IMR-90 (cell line): ENCODE results near the gene MUC5B. TPM values are rescaled to one million over a fixed set of nuclear protein-coding genes. Genes with fewer than 3 reads are reported as not detected.
"Not testable (repeated sequence)": the region's sequence is repeated elsewhere in the genome, so short reads cannot be mapped to it uniquely, and the experiment has no call there.

Source experiments
- ATAC-seq: fragments of 200-7000 bp; cut with Tn5 transposase; 2 replicates; pipeline ENCODE4 v1.9.1; 2020; ENCODE audit warnings: low read depth, mild to moderate bottlenecking, moderate library complexity
- BruUV-seq: library from RNA; stranded (reverse); fragments of 400-500 nt; replicated peaks from 2 replicates; lab custom pipeline; 2021; lab: Mats Ljungman, UMichigan
- CTCF ChIA-PET: fragments of 300-600 bp; formaldehyde crosslinking; extraction: SDS; loops from one replicate; lab custom pipeline; 2021; ENCODE audit warnings: antibody characterized with exemption; lab: Yijun Ruan, JAX
- POLR2A ChIA-PET: fragments of 300-600 bp; sonication (Branson Sonifier 250); formaldehyde crosslinking; loops from one replicate; lab custom pipeline; 2022; ENCODE audit warnings: antibody characterized with exemption; ENCODE audit not compliant: unreplicated experiment; lab: Charles Lee
- DNase-seq: peaks from one replicate; pipeline ENCODE4 v3.0.0; 2013
- H2AFZ ChIP-seq: replicated peaks from 2 replicates; pipeline ENCODE3; 2013; ENCODE audit warnings: low read length, mild to moderate bottlenecking; ENCODE audit not compliant: poor library complexity
- H2AK5ac ChIP-seq: 2 replicates; pipeline ENCODE4 v1.6.1; 2013; ENCODE audit warnings: low read depth, low read length, inconsistent platforms
- H2AK9ac ChIP-seq: replicated peaks from 2 replicates; pipeline ENCODE3; 2013; ENCODE audit warnings: mild to moderate bottlenecking, low read depth, low read length, moderate library complexity; ENCODE audit not compliant: poor library complexity
- H2BK120ac ChIP-seq: 2 replicates; pipeline ENCODE4 v1.6.1; 2013; ENCODE audit warnings: low read depth, low read length, inconsistent platforms
- H2BK15ac ChIP-seq: 3 replicates; pipeline ENCODE4 v1.6.1; 2013; ENCODE audit warnings: low read depth, low read length, inconsistent platforms
- H2BK20ac ChIP-seq: 2 replicates; pipeline ENCODE4 v1.6.1; 2013; ENCODE audit warnings: low read depth, mild to moderate bottlenecking, inconsistent platforms, low read length, moderate library complexity
- H2BK5ac ChIP-seq: 2 replicates; pipeline ENCODE4 v1.6.1; 2013; ENCODE audit warnings: mild to moderate bottlenecking, low read depth, low read length, inconsistent platforms; ENCODE audit not compliant: poor library complexity, severe bottlenecking
- H3K14ac ChIP-seq: replicated peaks from 2 replicates; pipeline ENCODE4 v1.6.1; 2013; ENCODE audit warnings: low read depth, low read length, inconsistent platforms
- H3K18ac ChIP-seq: 2 replicates; pipeline ENCODE4 v1.6.1; 2013; ENCODE audit warnings: low read depth, low read length, control low read depth
- H3K23ac ChIP-seq: 2 replicates; pipeline ENCODE4 v1.6.1; 2013; ENCODE audit warnings: low read depth, low read length, inconsistent platforms
- H3K27ac ChIP-seq: 2 replicates; pipeline ENCODE4 v1.5.1; 2013; ENCODE audit warnings: mild to moderate bottlenecking, control low read depth, low read length; ENCODE audit not compliant: insufficient read depth
- H3K27me3 ChIP-seq: 2 replicates; pipeline ENCODE4 v1.6.1; 2013; ENCODE audit warnings: low read length; ENCODE audit not compliant: control insufficient read depth, insufficient read depth
- H3K36me3 ChIP-seq: 2 replicates; pipeline ENCODE4 v1.6.1; 2013; ENCODE audit warnings: low read length, mixed read lengths; ENCODE audit not compliant: control insufficient read depth, insufficient read depth
- H3K4ac ChIP-seq: 2 replicates; pipeline ENCODE4 v1.6.1; 2013; ENCODE audit warnings: low read depth, low read length, inconsistent platforms
- H3K4me1 ChIP-seq: 2 replicates; pipeline ENCODE4 v1.6.1; 2013; ENCODE audit warnings: low read length, mixed read lengths; ENCODE audit not compliant: control insufficient read depth, insufficient read depth
- H3K4me2 ChIP-seq: 2 replicates; pipeline ENCODE4 v1.6.1; 2013; ENCODE audit warnings: low read depth, mild to moderate bottlenecking, control low read depth, low read length, moderate library complexity
- H3K4me3 ChIP-seq: 2 replicates; pipeline ENCODE4 v1.5.1; 2013; ENCODE audit warnings: low read depth, mild to moderate bottlenecking, control low read depth, low read length, moderate library complexity; ENCODE audit not compliant: insufficient read depth
- H3K56ac ChIP-seq: 2 replicates; pipeline ENCODE4 v1.6.1; 2013; ENCODE audit warnings: low read length, inconsistent platforms; ENCODE audit not compliant: insufficient read depth; ENCODE audit errors: extremely low read depth
- H3K79me1 ChIP-seq, 2 experiments: 2 replicates each; pipeline ENCODE4 v1.6.1; 2013; ENCODE audit warnings: low read length in 2 of 2, inconsistent platforms in 1 of 2, low read depth in 1 of 2
- H3K9ac ChIP-seq: 2 replicates; pipeline ENCODE4 v1.6.1; 2013; ENCODE audit warnings: low read depth, low read length, control low read depth
- H3K9me1 ChIP-seq: 2 replicates; pipeline ENCODE4 v1.6.1; 2013; ENCODE audit warnings: low read length, inconsistent platforms; ENCODE audit not compliant: insufficient read depth
- H3K9me3 ChIP-seq: 2 replicates; pipeline ENCODE4 v1.6.1; 2013; ENCODE audit warnings: low read length; ENCODE audit not compliant: control insufficient read depth, insufficient read depth
- H4K20me1 ChIP-seq: 2 replicates; pipeline ENCODE4 v1.6.1; 2013; ENCODE audit warnings: low read length, inconsistent platforms; ENCODE audit not compliant: insufficient read depth
- H4K5ac ChIP-seq: 2 replicates; pipeline ENCODE4 v1.6.1; 2013; ENCODE audit warnings: mild to moderate bottlenecking, low read depth, low read length, control low read depth
- H4K8ac ChIP-seq, 2 experiments: 2 replicates each; pipeline ENCODE4 v1.6.1; 2013; ENCODE audit warnings: low read depth in 2 of 2, low read length in 2 of 2, control low read depth in 1 of 2, inconsistent platforms in 1 of 2
- H4K91ac ChIP-seq: 2 replicates; pipeline ENCODE4 v1.6.1; 2013; ENCODE audit warnings: low read depth, low read length, inconsistent platforms; ENCODE audit not compliant: insufficient read depth
- WGBS, 2 experiments: methylation state at CpG; one replicate each; pipeline versions ENCODE4 v1.1.5 to v1.1.7; 2013; ENCODE audit warnings: missing lambda C conversion rate in 2 of 2; ENCODE audit not compliant: insufficient read length in 1 of 2; ENCODE audit errors: extremely low coverage in 2 of 2; 5-methylcytosine and 5-hydroxymethylcytosine counted together
- dilution Hi-C: fragments of 300-500 bp; cut with HindIII; formaldehyde crosslinking; loops from one replicate; pipeline ENCODE4 v1.14.3; 2018; ENCODE audit warnings: low sequenced_read_pairs; ENCODE audit not compliant: unreplicated experiment
- in situ Hi-C: fragments of 300-500 bp; cut with MboI; formaldehyde crosslinking; loops from 3 replicates; pipeline ENCODE4 v1.14.3; 2019; ENCODE audit warnings: low sequenced_read_pairs, inconsistent platforms, mixed read lengths
- intact Hi-C: fragments of 100-400 bp; cut with micrococcal nuclease; formaldehyde crosslinking; loops from 2 replicates; pipeline ENCODE4 v1.10.0; 2022
- polyA plus RNA-seq, 3 experiments: library from polyadenylated mRNA; depleted of rRNA; stranded (reverse); fragments of >200 nt; gene quantifications; 2 replicates each; pipeline ENCODE4 v1.2.3, GENCODE V29; 2012; ENCODE audit warnings: low replicate concordance in 1 of 3
- total RNA-seq: library from RNA; depleted of rRNA; stranded (reverse); fragments of >200 nt; gene quantifications from 2 replicates; pipeline ENCODE4 v1.2.3, GENCODE V29; 2012

The MUC5B gene
- total and polyA plus RNA-seq, 2 of the 4 experiments (the other 2 are of a cell fraction), result not detected

DNA sequence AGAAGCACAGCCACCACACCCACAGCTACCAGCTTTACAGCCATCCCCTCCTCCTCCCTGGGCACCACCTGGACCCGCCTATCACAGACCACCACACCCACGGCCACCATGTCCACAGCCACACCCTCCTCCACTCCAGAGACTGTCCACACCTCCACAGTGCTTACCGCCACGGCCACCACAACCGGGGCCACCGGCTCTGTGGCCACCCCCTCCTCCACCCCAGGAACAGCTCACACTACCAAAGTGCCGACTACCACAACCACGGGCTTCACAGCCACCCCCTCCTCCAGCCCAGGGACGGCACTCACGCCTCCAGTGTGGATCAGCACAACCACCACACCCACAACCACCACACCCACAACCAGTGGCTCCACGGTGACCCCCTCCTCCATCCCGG, 27.5 kb downstream of the MUC5B start:
- H4K5ac ChIP-seq, BruUV-seq, intact Hi-C loops, H3K9ac ChIP-seq, H3K9me1 ChIP-seq, H3K56ac ChIP-seq, H2BK5ac ChIP-seq, H2BK120ac ChIP-seq, H2BK15ac ChIP-seq, H3K14ac ChIP-seq, CTCF ChIA-PET, H3K27me3 ChIP-seq, H2BK20ac ChIP-seq, DNase-seq, POLR2A ChIA-PET, H2AFZ ChIP-seq, in situ Hi-C loops, H3K4me2 ChIP-seq, H4K8ac ChIP-seq, H3K27ac ChIP-seq, H2AK9ac ChIP-seq, H4K91ac ChIP-seq, H3K79me1 ChIP-seq, H3K4me1 ChIP-seq, H3K4ac ChIP-seq, H3K36me3 ChIP-seq, ATAC-seq, dilution Hi-C loops, H3K23ac ChIP-seq, H2AK5ac ChIP-seq, H4K20me1 ChIP-seq, H3K4me3 ChIP-seq, H3K18ac ChIP-seq: not testable (repeated sequence)
- H3K9me3 ChIP-seq, result peaks cover 14% of the 10 kb centered on the region; the same call in 1 of the 2 replicates
- WGBS, 2 experiments, result no CpG with 5 or more reads among the region's 12 CpGs
